HG02943 (cell line): ENCODE data around the gene RNF149.
A peak's percentile ranks its signal among the peaks of the same experiment; 100 is the strongest.
"Not testable (repeated sequence)": the region's sequence is repeated elsewhere in the genome, so short reads cannot be mapped to it uniquely, and the experiment has no call there.

ENCODE experiments used
- ATAC-seq: cut with Tn5 transposase; IDR thresholded peaks from one replicate; pipeline ENCODE4 v1.9.1; 2021; ENCODE audit warnings: mild to moderate bottlenecking, low read depth, moderate library complexity; ENCODE audit not compliant: unreplicated experiment

The RNF149 gene

DNA sequence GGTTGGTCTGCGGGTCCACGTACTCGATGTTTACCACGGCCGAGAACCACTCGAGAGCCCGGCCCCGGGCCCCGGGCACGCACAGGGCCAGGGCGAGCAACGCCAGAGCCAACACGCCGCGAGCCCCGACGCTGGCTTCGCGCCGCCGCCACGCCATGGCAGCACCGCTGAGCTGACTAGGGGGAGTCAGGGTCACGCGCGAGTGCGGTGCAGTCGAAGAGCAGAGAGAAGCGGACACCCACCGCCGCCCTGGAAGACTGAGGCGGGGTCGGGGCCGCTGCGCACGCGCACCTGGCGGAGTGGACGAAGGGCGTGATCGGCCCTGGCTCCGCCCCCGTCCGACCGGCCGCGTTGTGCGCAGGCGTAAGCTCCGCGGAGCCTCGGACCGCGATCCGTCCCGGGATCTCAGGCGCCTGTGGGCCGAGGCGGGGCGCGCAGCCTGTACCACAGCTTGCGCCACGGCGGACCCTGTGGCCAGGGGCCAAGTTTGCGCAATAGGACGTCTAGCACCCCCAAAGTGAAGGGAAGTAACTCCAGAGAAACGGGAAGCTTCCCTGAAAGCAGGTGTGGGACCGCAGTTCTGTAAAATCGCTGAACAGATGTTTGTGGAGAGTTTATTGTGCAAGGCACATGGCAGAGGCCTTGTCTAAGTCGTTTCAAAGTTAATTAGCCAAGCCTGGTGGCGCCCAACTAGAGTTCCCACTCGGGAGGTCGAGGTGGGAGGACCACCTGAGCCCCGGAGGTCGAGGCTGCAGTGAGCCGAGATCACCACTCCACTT is at the start of gene RNF149:
RNF149 (minus strand) TSS at position 270 of the 779 bp plus-strand sequence; CDS start at position 157, 113 bp downstream.
- ATAC-seq, result peak; percentile 51

- ATAC-seq, result no peak
These were observed 48.9 kb upstream of the RNF149 start for GRCh38 chr2:101357376-101357775.

DNA sequence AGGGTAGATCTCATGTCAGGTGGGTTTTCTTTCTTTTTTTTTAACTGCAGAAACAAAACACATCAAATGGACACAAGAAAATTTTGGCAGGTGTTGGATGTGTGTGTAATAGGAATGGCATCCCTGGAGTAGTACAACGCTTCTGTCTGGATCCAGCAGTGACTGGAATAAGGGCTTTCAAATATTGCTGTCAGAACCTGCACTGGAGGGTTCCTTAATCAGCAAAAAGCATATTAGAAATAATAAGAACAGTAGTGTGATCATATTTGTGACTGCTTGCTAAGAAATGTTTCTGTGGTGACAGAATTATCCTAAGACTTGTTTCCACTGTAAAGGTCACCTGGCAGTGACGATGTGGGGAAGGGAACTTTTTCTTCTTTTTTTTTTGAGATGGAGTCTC is 48.0 kb upstream of the RNF149 start:
- ATAC-seq, result no peak

DNA sequence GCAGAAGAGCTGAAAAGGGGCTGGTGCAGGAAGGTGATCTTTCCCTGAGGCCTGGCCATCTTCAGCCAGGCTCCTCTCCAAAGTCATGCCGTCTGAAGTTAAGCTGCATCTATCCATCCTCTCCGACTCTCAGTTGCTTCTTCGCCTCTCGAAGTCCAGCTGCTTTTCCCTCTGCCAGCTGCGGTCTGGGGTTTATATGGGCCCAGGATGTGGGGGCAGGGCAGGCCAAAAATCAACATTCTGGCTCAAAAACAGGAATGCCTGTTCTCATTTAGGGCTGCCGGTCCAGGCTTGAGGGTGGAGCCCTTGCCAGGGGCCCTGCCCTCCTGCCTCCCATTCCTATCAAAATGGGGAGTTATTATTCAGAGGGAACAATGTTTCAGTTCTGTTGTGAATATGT is 47.6 kb upstream of the RNF149 start:
- ATAC-seq, result no peak

- no peak for ATAC-seq
These were observed 47.0 kb upstream of the RNF149 start for GRCh38 chr2:101355401-101356054.

DNA sequence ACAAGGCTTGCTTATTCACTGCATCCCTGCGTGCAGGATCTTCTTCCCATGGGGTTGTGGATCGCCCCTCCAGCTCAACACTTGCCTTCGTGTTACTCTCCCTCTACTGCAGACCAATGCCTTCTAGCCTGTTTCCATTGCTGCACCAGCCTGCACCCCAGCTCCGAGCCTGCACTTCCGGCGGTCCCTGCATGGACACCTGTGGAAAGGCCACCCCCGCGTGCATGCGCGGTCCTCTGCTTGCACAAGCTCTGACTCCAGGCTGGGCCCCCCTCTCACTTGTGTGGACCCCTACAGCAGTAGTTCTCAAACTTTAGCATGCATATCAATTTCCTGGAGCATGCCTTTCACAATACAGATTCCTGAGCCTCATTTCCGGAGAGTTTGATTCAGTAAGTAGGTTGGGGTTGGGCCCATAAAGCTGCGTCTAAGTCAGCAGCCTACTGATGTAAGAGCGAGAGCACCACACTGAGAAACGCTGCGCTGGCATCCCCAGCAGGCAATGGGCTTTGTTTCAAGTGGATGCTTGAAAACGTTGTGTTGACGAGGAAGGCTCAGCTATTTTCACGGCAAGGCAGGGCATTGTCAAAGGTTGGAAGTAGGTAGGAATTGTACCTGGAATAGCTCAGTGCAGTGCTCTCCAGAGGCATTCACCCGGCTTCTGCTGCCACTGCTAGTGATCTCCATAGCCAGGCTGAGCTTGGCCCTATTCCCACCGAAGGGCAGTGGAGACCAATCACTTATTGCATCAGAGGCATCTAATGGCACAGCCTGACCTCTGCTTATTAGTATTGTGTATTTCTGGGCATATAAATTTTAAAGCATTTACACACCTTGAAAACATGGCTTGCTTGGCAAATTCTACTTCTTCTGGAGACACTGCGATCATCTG is 46.2 kb upstream of the RNF149 start:
- ATAC-seq, result no peak

DNA sequence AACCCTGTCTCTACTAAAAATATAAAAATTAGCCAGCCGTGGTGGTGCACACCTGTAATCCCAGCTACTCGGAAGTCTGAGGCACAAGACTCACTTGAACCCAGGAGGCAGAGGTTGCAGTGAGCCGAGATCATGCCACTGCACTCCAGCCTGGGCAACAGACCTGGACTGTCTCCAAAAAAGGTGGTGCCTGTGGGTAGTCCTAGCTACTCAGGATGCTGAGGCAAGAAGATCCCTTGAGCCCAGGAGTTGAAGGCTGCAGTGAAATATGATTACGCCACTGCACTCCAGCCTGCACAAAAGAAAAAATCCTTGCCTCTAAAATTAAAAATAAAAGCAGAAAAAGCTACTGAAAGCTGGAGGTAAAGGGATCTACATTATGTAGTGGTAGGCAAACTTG is 44.1 kb upstream of the RNF149 start:
- not testable (repeated sequence) for ATAC-seq

DNA sequence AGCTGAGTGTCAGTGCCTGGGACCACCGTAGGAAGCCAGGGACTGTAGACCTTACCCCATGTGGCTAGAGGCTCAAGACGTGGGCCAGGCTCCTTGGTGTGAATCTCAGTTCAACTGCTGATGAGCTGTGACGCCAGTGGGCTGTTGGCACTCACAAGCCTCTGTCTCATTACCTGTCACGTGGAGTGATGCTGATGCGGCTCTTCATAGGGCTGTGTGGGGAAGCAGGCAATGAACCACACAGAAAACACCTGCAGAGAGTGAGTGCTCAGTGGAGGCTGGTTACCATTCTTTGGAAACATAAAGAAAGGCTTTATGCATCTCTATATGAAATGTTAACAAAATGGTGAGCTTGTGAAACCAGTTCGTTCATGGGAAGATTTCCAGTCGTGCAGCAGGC is 42.7 kb upstream of the RNF149 start:
- no peak for ATAC-seq

GRCh38 chr2:101349893-101350662 is 41.6 kb upstream of the RNF149 start:
- no peak for ATAC-seq

GRCh38 chr2:101348883-101349282 is 40.4 kb upstream of the RNF149 start:
- no peak for ATAC-seq

- no peak for ATAC-seq
These were observed 38.4 kb upstream of the RNF149 start for GRCh38 chr2:101346909-101347308.

DNA sequence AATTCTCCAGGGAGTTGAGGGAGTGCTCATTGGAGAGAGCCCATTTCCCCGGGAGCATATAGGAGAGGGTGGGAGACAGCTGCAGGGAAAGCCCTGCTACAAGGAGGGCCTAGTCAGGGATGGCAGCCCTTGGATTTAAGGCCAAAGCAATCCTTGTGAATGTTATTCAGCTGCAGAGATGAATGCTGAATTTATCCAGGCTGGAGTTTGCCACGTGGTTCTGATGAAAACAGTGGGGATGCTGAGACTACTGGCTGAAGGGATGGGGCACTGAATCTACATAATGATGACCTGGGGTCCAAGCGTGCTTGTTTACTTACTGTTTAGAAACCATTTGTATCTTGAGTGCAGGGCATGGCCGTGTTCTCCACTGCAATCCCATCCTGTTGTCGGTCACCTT is 35.6 kb upstream of the RNF149 start:
- no peak for ATAC-seq

GRCh38 chr2:101342625-101343008 is 34.1 kb upstream of the RNF149 start:
- ATAC-seq, result no peak

- no peak for ATAC-seq
These were observed 33.6 kb upstream of the RNF149 start for GRCh38 chr2:101341901-101342624.

- ATAC-seq, result no peak
These were observed 32.9 kb upstream of the RNF149 start for GRCh38 chr2:101341421-101341820.

GRCh38 chr2:101340141-101340551 is 31.6 kb upstream of the RNF149 start:
- ATAC-seq, result no peak

DNA sequence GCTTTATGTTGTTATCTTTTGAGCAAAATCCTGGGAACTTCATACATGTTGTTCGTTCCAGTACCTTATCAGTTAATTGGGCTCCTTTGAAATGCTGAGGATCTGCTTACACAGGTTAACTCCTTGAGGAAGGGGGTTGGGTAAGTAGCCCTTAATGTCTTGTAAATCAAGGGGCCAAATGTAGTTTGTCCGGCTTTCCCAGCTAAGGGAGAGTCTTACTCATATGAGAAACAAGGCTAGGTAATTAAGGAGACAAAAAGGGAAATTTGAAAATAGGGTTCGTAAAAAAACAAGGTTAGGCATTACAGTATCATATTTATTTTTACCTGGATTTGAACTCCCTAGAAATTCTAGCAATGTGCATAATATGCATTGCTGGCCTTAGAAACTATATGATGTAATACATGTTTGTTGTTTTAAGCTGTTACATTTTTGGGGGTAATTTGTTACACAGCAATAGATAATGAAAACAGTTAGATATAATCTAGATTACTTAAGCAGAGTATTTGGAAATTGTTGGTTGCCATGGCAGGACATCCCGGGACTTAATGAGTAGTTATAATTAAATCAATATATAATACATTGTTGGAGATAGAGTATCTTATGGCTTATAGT is 30.9 kb upstream of the RNF149 start:
- no peak for ATAC-seq

GRCh38 chr2:101337877-101338276 is 29.4 kb upstream of the RNF149 start:
- no peak for ATAC-seq
